22Rv1 (cell line): ENCODE data around the gene FREY1.

ENCODE experiments used
- CTCF ChIP-seq: fragments of 450-650 bp; IDR thresholded peaks from 2 replicates; pipeline ENCODE4 v1.5.1; 2017; ENCODE audit warnings: mild to moderate bottlenecking
- ZFX ChIP-seq: fragments of 450-650 bp; IDR thresholded peaks from 2 replicates; pipeline ENCODE4 v1.6.1; 2017; ENCODE audit warnings: antibody characterized with exemption, borderline replicate concordance

GRCh38 chr11:45915446-45915845 is 8.4 kb upstream of the FREY1 start:
- TF ChIP-seq CTCF: no peak
- TF ChIP-seq ZFX: no peak
